ENCODE results near the gene CLEC16A.
A peak's percentile ranks its signal among the peaks of the same experiment; 100 is the strongest.
"Not testable (repeated sequence)": the region's sequence is repeated elsewhere in the genome, so short reads cannot be mapped to it uniquely, and the experiment has no call there.

Gene CLEC16A

GRCh38 chr16:10941127-10941933 lies 3.0 kb upstream of the CLEC16A start:
- no peak for DNase-seq

- not testable (repeated sequence) for DNase-seq
These were observed 2.4 kb upstream of the CLEC16A start for GRCh38 chr16:10941935-10942351.

- peak; percentile 92 for DNase-seq
These were observed 1.9 kb upstream of the CLEC16A start, which contains the start of gene DEXI for GRCh38 chr16:10942352-10943063. Gene DEXI (minus strand): TSS chr16:10942468. CDS start chr16:10942005, 463 bp downstream.

GRCh38 chr16:10943064-10943353 lies 1.4 kb upstream of the CLEC16A start:
- no peak for DNase-seq

GRCh38 chr16:10945065-10945787 lies 862 bp downstream of the CLEC16A start:
- DNase-seq: no peak

- DNase-seq: no peak
These were observed 1.9 kb downstream of the CLEC16A start for GRCh38 chr16:10946308-10946707.

GRCh38 chr16:10947211-10947787 lies 2.9 kb downstream of the CLEC16A start:
- DNase-seq: no peak

GRCh38 chr16:10949424-10949970 lies 5.1 kb downstream of the CLEC16A start:
- DNase-seq: peak; percentile 81

- no peak for DNase-seq
These were observed 6.0 kb downstream of the CLEC16A start for GRCh38 chr16:10950393-10950792.

GRCh38 chr16:10951026-10951425 lies 6.7 kb downstream of the CLEC16A start:
- peak; percentile 34 for DNase-seq

GRCh38 chr16:10954903-10955302 lies 10.5 kb downstream of the CLEC16A start:
- DNase-seq: no peak

- no peak for DNase-seq
These were observed 13.6 kb downstream of the CLEC16A start for GRCh38 chr16:10957771-10958482.

- no peak for DNase-seq
These were observed 14.8 kb downstream of the CLEC16A start for GRCh38 chr16:10959161-10959560.

- DNase-seq: peak; percentile 67
These were observed 16.9 kb downstream of the CLEC16A start for GRCh38 chr16:10961231-10961630.

- peak; percentile 82 for DNase-seq
These were observed 19.9 kb downstream of the CLEC16A start for GRCh38 chr16:10964039-10964890.

GRCh38 chr16:10964891-10965326 lies 20.5 kb downstream of the CLEC16A start:
- DNase-seq: no peak

GRCh38 chr16:10965440-10966061 lies 21.2 kb downstream of the CLEC16A start:
- DNase-seq: no peak

GRCh38 chr16:10966129-10966528 lies 21.8 kb downstream of the CLEC16A start:
- no peak for DNase-seq

- DNase-seq: not testable (repeated sequence)
These were observed 22.2 kb downstream of the CLEC16A start for GRCh38 chr16:10966559-10966958.

GRCh38 chr16:10967986-10968385 lies 23.6 kb downstream of the CLEC16A start:
- DNase-seq: no peak

All from fibroblast of skin of scalp (primary cell).